ENCODE results near the gene PLA2G4E. TPM values are rescaled to one million over a fixed set of nuclear protein-coding genes. Genes with fewer than 3 reads are reported as not detected.

Gene PLA2G4E
- total and polyA plus RNA-seq, 3 experiments from 2014 or later: not detected

DNA sequence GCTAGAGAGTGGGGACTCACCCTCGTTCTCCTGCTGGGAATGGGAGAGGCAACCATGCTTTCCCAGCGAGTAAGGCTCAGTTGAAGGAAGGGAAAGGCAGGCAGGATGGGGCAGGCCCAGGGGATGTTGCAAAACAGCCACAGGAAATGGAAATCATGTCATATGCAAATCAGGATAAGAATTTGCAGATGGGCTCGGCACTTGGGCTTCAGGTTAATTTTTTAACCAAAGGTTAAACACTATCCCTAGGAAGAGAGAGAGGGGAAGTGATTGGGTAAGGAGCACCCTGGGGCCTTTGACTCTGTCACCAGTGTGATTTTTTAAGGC, 14.6 kb upstream of the PLA2G4E start:
- Mint-ChIP-seq H3K4me3 (peak overlapping the region in 1 of 7 donors; percentile 64), H3K36me3 (no peaks in the 10 kb centered on the region), H3K9me3 (no peaks in the 10 kb centered on the region), H3K27ac (peak overlapping the region in 1 of 8 donors; percentile 79), H3K4me1 (peaks cover 5 to 8% (median 5%) of the 10 kb centered on the region in 3 donors), H3K27me3 (peaks cover 0 to 14% of the 10 kb centered on the region in 2 donors)
- DNase-seq: no peak
- H3K4me3 ChIP-seq (ENCODE audit: low read length): no peak overlapping the region
- no peak overlapping the region for H3K27ac ChIP-seq (ENCODE audit: low read depth, low read length)
- H3K4me1 ChIP-seq (ENCODE audit: insufficient read depth, low read length): no peaks in the 10 kb centered on the region
- no peaks in the 10 kb centered on the region for H3K36me3 ChIP-seq (ENCODE audit: insufficient read depth, low read length)
- ChIA-PET CTCF (no interaction called here), POLR2A (no interaction called here)
- peaks cover 3% of the 10 kb centered on the region for H3K27me3 ChIP-seq (ENCODE audit: insufficient read depth, low read length, poor library complexity, severe bottlenecking)
- no peaks in the 10 kb centered on the region for H3K9me3 ChIP-seq (ENCODE audit: low read length)

DNA sequence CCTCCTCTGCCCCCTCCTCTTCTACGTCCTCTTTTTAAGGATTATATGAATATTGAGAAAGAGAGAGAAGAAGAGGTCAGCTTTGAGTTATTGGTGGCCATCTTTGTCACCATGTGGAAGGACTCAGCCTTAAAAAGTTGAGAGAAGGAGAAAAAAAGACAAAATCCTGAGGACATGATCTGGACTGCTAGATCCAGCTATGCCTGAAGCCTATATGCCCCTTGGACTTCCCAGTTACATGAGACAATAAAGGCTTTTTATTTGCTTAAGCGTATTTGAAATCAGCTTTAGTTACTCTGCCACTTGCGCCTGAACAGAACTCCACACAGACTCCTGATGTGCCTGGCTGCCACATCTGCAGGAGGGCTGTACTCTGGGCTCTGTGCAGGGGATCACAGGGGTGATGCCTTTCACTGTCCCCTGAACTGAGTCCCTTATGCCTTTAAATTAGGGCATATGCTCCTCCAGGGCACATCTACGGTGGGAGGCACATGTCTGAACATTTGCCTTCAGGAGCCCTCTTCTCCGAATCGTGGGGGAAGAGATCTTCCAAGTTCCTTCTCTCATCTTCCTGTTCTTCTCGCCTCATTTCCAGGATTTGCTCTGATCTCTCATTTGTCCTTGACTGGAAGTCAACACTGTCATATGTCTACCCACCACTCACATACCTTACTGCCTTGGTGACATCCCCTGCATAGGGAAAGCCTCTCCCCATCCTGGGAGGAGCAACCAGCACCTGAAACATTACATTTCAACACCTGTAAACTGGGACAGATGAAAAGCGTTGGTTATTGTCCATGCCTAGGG, 14.0 kb upstream of the PLA2G4E start:
- H3K27me3 ChIP-seq (ENCODE audit: insufficient read depth, low read length, poor library complexity, severe bottlenecking): peaks cover 3% of the 10 kb centered on the region
- H3K4me1 Mint-ChIP-seq: peaks cover 5 to 8% (median 5%) of the 10 kb centered on the region in 3 donors
- CTCF ChIA-PET: no interaction called here
- peaks cover 0 to 20% of the 10 kb centered on the region in 2 donors for H3K27me3 Mint-ChIP-seq
- no peak overlapping the region for H3K4me3 ChIP-seq (ENCODE audit: low read length)
- H3K4me3 Mint-ChIP-seq: no peak overlapping the region
- H3K9me3 Mint-ChIP-seq: no peaks in the 10 kb centered on the region
- POLR2A ChIA-PET: no interaction called here
- no peak for DNase-seq
- no peak overlapping the region for H3K27ac ChIP-seq (ENCODE audit: low read depth, low read length)
- H3K36me3 Mint-ChIP-seq: no peaks in the 10 kb centered on the region
- no peaks in the 10 kb centered on the region for H3K9me3 ChIP-seq (ENCODE audit: low read length)
- no peaks in the 10 kb centered on the region for H3K4me1 ChIP-seq (ENCODE audit: insufficient read depth, low read length)
- H3K27ac Mint-ChIP-seq: peak overlapping the region in 1 of 8 donors; percentile 79
- H3K36me3 ChIP-seq (ENCODE audit: insufficient read depth, low read length): no peaks in the 10 kb centered on the region

DNA sequence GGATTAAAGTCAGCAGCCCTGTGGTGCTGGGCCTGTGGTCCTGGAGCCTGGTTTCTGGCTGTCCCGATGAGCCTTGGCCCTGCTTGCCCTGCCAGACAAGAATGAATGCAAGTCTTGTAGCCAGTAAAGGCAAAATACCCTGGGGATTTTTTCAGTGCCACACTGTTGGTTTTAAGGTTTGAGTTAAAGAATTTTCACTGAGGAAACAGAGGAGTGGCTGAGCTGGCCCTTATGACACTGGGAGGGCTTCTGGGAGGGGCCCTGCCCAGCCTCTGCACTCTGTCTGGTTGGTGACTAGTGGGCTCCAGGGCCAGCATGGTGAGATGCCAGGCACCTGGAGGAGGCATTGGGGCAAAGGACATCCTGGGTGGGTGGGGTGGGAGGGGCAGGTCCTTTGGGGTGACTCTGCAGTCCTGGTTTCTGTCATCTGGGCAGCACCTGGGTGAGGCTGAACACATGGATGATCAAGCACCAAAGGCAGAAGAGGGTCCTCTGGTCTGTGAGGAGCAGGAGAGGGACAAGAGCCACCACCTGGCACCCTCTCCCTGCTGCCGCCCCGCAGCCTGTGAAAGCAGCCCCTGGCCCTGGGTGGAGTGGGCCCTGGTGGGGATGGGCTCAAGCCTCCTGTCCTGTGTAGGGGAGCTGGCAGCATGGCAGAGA, 12.5 kb upstream of the PLA2G4E start:
- CTCF ChIA-PET: no interaction called here
- H3K4me3 ChIP-seq (ENCODE audit: low read length): no peak overlapping the region

DNA sequence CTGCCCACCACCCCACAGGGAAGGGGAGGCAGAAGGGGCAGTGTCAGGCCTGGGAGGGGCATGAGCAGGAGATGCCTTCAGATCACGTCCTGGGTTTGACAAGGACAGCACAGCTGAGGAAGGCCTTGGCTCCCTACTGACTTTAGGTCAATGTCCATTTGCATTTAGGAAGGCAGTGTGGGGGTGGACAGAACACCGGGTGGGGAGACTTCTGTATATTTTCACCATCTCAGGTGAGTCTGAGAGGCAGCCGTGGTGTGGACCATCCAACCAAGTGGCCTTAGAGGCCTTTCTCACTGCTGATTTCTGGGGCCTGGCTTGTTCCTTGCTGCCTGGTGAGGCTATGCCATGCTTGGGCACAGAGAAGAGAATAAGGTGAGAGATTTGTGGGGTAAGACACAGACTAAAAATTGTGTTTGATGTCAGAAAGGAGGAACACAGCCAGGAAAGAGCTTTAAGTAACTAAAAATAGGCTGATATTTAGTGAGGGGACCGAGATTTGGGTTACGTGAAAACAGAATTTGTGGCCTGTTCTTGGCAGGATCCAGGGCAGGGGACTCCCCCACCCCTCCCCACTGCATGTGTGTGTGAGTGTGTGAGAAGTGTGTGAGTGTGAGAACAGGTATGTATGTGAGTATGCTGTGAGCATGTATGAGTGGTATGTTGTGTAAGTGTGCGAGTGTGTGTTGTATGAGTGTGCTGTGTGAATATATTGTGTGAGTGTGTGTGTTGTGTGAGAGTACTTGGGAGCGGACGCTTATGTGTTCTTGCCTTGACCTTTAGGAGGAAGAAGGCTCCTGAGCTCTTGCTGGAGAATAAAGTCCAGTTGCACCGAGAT, 11.8 kb upstream of the PLA2G4E start:
- H3K9me3 ChIP-seq (ENCODE audit: low read length): no peaks in the 10 kb centered on the region
- H3K27me3 ChIP-seq (ENCODE audit: insufficient read depth, low read length, poor library complexity, severe bottlenecking): no peaks in the 10 kb centered on the region
- Mint-ChIP-seq H3K36me3 (no peaks in the 10 kb centered on the region), H3K27me3 (peaks cover 3 to 18% of the 10 kb centered on the region in 2 donors), H3K27ac (peak overlapping the region in 1 of 8 donors; percentile 14), H3K4me3 (no peak overlapping the region), H3K9me3 (no peaks in the 10 kb centered on the region), H3K4me1 (peaks cover 5 to 8% (median 5%) of the 10 kb centered on the region in 3 donors)
- CTCF ChIA-PET: interaction anchor here (1.4 kb wide), 1 partner anchor 128 kb away, joined by 3 read pairs; no protein-coding TSS in a partner anchor
- H3K36me3 ChIP-seq (ENCODE audit: insufficient read depth, low read length): no peaks in the 10 kb centered on the region
- POLR2A ChIA-PET: no interaction called here
- no peak overlapping the region for H3K4me3 ChIP-seq (ENCODE audit: low read length)
- no peaks in the 10 kb centered on the region for H3K4me1 ChIP-seq (ENCODE audit: insufficient read depth, low read length)
- no peak overlapping the region for H3K27ac ChIP-seq (ENCODE audit: low read depth, low read length)
- DNase-seq: no peak

More for the DNA sequence above, 12.5 kb upstream of the PLA2G4E start:
- Mint-ChIP-seq H3K36me3 (no peaks in the 10 kb centered on the region), H3K4me3 (no peak overlapping the region), H3K4me1 (peaks cover 5 to 8% (median 5%) of the 10 kb centered on the region in 3 donors), H3K27ac (no peak overlapping the region), H3K9me3 (no peaks in the 10 kb centered on the region), H3K27me3 (peaks cover 3 to 15% of the 10 kb centered on the region in 2 donors)
- H3K4me1 ChIP-seq (ENCODE audit: insufficient read depth, low read length): no peaks in the 10 kb centered on the region
- H3K36me3 ChIP-seq (ENCODE audit: insufficient read depth, low read length): no peaks in the 10 kb centered on the region
- H3K9me3 ChIP-seq (ENCODE audit: low read length): no peaks in the 10 kb centered on the region
- no peak for DNase-seq
- POLR2A ChIA-PET: no interaction called here
- no peak overlapping the region for H3K27ac ChIP-seq (ENCODE audit: low read depth, low read length)
- H3K27me3 ChIP-seq (ENCODE audit: insufficient read depth, low read length, poor library complexity, severe bottlenecking): no peaks in the 10 kb centered on the region

DNA sequence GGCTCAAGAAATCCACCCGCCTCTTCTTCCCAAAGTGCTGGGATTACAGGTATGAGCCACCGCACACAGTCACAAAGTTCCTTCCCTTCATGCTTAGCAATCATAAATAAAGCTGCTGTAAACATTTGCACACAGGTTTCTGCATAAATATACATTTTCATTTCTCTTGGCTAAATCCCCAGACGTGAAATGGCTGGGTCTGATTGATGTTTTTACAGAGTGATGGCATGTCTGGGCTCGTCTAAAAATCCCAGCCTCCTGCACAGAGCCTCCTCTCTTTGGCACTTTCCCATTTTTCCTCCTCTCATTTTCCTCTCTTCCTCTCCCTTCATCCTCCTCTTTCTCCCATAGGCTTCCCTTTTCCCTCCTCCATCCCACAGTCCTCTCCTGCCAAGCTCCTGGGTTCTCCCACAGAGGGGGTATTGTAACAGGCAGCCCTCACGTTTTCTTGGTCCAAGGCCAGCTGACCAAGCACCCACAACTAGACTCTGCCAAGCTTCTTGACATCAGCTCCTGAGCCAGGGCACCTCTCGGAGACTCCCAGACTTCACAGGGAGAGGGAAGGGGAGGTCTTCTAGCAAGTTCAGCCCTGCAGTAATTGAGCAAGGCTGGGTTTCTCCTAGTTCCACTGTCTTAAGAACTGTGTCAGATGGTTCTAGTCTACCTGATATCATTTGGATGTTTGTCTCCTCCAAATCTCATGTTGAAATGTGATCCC, 10.5 kb upstream of the PLA2G4E start:
- no peak overlapping the region for H3K4me3 ChIP-seq (ENCODE audit: low read length)
- H3K9me3 ChIP-seq (ENCODE audit: low read length): no peaks in the 10 kb centered on the region
- Mint-ChIP-seq H3K36me3 (no peaks in the 10 kb centered on the region), H3K4me3 (no peak overlapping the region), H3K9me3 (no peaks in the 10 kb centered on the region), H3K4me1 (peaks cover 5 to 8% (median 5%) of the 10 kb centered on the region in 3 donors), H3K27ac (peak overlapping the region in 1 of 8 donors; percentile 85), H3K27me3 (peaks cover 3 to 28% of the 10 kb centered on the region in 2 donors)
- no peak overlapping the region for H3K27ac ChIP-seq (ENCODE audit: low read depth, low read length)
- ChIA-PET POLR2A (interaction anchor here (0.6 kb wide), 1 partner anchor 921 kb away, joined by 3 read pairs; no protein-coding TSS in a partner anchor), CTCF (interaction anchor here (1.4 kb wide), 1 partner anchor 127 kb away, joined by 3 read pairs; no protein-coding TSS in a partner anchor)
- H3K36me3 ChIP-seq (ENCODE audit: insufficient read depth, low read length): no peaks in the 10 kb centered on the region
- no peaks in the 10 kb centered on the region for H3K27me3 ChIP-seq (ENCODE audit: insufficient read depth, low read length, poor library complexity, severe bottlenecking)
- DNase-seq: no peak
- no peaks in the 10 kb centered on the region for H3K4me1 ChIP-seq (ENCODE audit: insufficient read depth, low read length)

DNA sequence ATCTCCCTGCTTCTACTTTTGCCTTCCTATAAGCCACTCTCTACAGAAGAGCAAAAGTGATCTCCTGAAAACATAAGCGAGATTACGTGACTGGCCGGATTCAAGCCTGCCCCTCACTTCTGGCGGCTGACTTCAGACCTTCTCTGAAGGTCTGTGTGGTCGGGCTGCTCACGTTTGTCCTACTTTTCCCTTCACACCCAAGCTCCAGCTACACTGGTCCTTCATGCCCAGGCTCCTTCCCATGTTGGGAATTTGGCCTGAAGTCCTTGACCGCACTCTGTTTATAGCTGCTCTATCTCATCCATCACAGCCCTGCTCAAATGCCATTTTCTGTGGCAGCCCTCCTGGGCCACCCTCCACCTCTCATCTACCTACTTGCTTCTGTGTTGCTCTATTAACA, 6.7 kb upstream of the PLA2G4E start:
- H3K36me3 Mint-ChIP-seq: no peaks in the 10 kb centered on the region
- Histone ChIP-seq H3K36me3 (ENCODE audit: insufficient read depth, low read length) (no peaks in the 10 kb centered on the region), H3K27ac (ENCODE audit: low read depth, low read length) (no peak overlapping the region), H3K27me3 (ENCODE audit: insufficient read depth, low read length, poor library complexity, severe bottlenecking) (no peaks in the 10 kb centered on the region), H3K4me1 (ENCODE audit: insufficient read depth, low read length) (no peaks in the 10 kb centered on the region), H3K9me3 (ENCODE audit: low read length) (no peaks in the 10 kb centered on the region), H3K4me3 (ENCODE audit: low read length) (no peak overlapping the region)
- ChIA-PET CTCF (no interaction called here), POLR2A (no interaction called here)
- H3K9me3 Mint-ChIP-seq: no peaks in the 10 kb centered on the region
- no peak for DNase-seq
- peaks cover 4 to 40% of the 10 kb centered on the region in 2 donors for H3K27me3 Mint-ChIP-seq
- H3K4me3 Mint-ChIP-seq: no peak overlapping the region
- no peak overlapping the region for H3K27ac Mint-ChIP-seq
- H3K4me1 Mint-ChIP-seq: no peaks in the 10 kb centered on the region

DNA sequence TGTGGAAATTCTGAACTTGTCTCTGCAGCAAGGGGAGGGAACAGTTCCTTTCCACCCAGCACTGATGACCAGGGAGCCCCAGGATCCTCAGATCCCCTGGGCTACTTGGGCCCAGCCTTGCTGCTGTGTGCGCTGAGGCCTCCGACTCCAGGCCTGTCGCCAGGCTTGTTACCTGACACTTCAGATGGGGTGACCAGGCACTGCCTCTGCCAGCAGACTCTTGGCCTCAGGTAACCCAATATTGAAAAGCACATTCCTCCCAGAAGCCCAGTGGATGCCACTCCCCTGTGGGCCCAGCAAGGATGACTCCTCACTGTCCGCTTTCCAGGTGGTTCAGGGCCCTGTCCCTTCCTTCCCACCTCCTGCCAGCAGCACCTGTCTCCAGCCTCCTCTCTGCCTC, 3.5 kb upstream of the PLA2G4E start:
- Histone ChIP-seq H3K36me3 (ENCODE audit: insufficient read depth, low read length) (no peaks in the 10 kb centered on the region), H3K4me1 (ENCODE audit: insufficient read depth, low read length) (no peaks in the 10 kb centered on the region), H3K9me3 (ENCODE audit: low read length) (no peaks in the 10 kb centered on the region), H3K27ac (ENCODE audit: low read depth, low read length) (no peak overlapping the region), H3K27me3 (ENCODE audit: insufficient read depth, low read length, poor library complexity, severe bottlenecking) (no peaks in the 10 kb centered on the region), H3K4me3 (ENCODE audit: low read length) (no peak overlapping the region)
- peaks cover 2 to 29% of the 10 kb centered on the region in 2 donors for H3K27me3 Mint-ChIP-seq
- H3K4me3 Mint-ChIP-seq: no peak overlapping the region
- H3K4me1 Mint-ChIP-seq: no peaks in the 10 kb centered on the region
- peak overlapping the region in 1 of 8 donors; percentile 4 for H3K27ac Mint-ChIP-seq
- ChIA-PET POLR2A (no interaction called here), CTCF (no interaction called here)
- no peaks in the 10 kb centered on the region for H3K36me3 Mint-ChIP-seq
- H3K9me3 Mint-ChIP-seq: no peaks in the 10 kb centered on the region
- no peak for DNase-seq
